Upper lobe of right lung (tissue), 1 donor: ENCODE results near the gene STXBP5. TPM values are rescaled to one million over a fixed set of nuclear protein-coding genes. Genes with fewer than 3 reads are reported as not detected.

Source experiments
- ATAC-seq: fragments of 200-7000 bp; cut with Tn5 transposase; one replicate; pipeline ENCODE4 v1.9.1; 2020; ENCODE audit warnings: mild to moderate bottlenecking, moderate library complexity
- DNase-seq: peaks from one replicate; pipeline ENCODE4 v3.0.0-alpha.2; 2020
- H3K27ac ChIP-seq: fragments of 200-600 bp; one replicate; pipeline ENCODE4 v1.8.0; 2022
- H3K27me3 ChIP-seq: fragments of 200-600 bp; one replicate; pipeline ENCODE4 v1.8.0; 2022; ENCODE audit warnings: mild to moderate bottlenecking
- H3K36me3 ChIP-seq: fragments of 200-600 bp; one replicate; pipeline ENCODE4 v1.8.0; 2022
- H3K4me1 ChIP-seq: fragments of 200-600 bp; one replicate; pipeline ENCODE4 v1.8.0; 2022
- H3K4me3 ChIP-seq: fragments of 200-600 bp; one replicate; pipeline ENCODE4 v1.8.0; 2022; ENCODE audit warnings: mild to moderate bottlenecking
- H3K9me3 ChIP-seq: fragments of 200-600 bp; one replicate; pipeline ENCODE4 v1.8.0; 2022
- intact Hi-C: fragments of 100-400 bp; cut with DNase I; formaldehyde crosslinking; loops from one replicate; pipeline ENCODE4 v1.11.0; 2022
- total RNA-seq: library from RNA; stranded (reverse); fragmentation: NEBNext Ultra II Directional; extraction: Animal tissue kit (Norgen Biotek cat#: 25700); gene quantifications from one replicate; pipeline ENCODE4 v1.2.1, GENCODE V29; 2021
- TF ChIP-seq, protein P1 (sequence below): fragments of 200-600 bp; IDR thresholded peaks from one replicate; pipeline ENCODE4 v1.8.0; 2022; ENCODE audit warnings: antibody characterized with exemption
- donor health status: DM: no; HTN: yes; CAD: no; lungs with severe emphysema.

STXBP5 gene
- total RNA-seq, 1 donor from 2014 or later: 22.1 TPM

DNA sequence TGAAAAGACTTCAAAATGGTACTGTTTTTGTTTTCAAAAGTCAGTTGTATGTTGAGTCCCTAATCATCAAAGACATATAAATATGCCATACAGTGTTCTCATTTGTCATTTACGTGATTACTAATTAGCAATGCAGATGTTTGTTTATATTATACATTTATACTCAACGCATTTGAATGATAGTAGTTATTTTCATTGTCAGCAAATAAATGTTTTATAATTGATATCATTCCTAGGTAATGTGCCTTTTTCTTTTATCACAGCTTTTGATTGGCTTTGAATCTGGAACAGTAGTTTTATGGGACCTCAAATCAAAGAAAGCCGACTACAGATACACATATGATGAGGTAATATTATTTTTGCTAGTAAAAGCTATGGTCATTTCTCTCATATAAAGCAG, 62.6 kb downstream of the STXBP5 start:
- H3K36me3 ChIP-seq: no peaks in the 10 kb centered on the region
- TF ChIP-seq, protein P1, sequence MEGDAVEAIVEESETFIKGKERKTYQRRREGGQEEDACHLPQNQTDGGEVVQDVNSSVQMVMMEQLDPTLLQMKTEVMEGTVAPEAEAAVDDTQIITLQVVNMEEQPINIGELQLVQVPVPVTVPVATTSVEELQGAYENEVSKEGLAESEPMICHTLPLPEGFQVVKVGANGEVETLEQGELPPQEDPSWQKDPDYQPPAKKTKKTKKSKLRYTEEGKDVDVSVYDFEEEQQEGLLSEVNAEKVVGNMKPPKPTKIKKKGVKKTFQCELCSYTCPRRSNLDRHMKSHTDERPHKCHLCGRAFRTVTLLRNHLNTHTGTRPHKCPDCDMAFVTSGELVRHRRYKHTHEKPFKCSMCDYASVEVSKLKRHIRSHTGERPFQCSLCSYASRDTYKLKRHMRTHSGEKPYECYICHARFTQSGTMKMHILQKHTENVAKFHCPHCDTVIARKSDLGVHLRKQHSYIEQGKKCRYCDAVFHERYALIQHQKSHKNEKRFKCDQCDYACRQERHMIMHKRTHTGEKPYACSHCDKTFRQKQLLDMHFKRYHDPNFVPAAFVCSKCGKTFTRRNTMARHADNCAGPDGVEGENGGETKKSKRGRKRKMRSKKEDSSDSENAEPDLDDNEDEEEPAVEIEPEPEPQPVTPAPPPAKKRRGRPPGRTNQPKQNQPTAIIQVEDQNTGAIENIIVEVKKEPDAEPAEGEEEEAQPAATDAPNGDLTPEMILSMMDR: no peak
- H3K4me3 ChIP-seq: no peak overlapping the region
- H3K27ac ChIP-seq: no peak overlapping the region
- DNase-seq: no peak
- H3K27me3 ChIP-seq: no peaks in the 10 kb centered on the region
- no peaks in the 10 kb centered on the region for H3K9me3 ChIP-seq
- no peak for ATAC-seq
- intact Hi-C loops: no loop called here
- no peaks in the 10 kb centered on the region for H3K4me1 ChIP-seq

DNA sequence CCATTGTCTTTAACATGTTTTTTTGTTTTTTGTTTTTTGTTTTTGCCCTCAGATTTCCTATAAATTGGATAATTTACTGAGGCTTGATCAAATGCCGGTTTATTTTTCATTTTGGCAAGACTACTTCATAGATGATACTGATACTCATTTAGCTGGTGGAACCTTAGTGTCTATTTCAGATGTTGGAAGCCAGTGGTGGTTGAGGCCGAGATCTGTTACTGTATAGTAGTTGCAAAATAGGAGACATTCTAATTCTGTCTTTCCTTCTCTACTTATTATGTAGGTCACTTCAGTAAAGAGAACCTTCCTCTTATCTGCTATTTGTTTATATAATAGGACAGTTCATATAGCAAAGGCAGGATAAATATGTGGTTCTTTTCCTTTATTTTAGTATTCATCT, 63.4 kb downstream of the STXBP5 start:
- Histone ChIP-seq H3K4me3 (no peak overlapping the region), H3K36me3 (no peaks in the 10 kb centered on the region), H3K9me3 (no peaks in the 10 kb centered on the region), H3K27me3 (no peaks in the 10 kb centered on the region), H3K4me1 (no peaks in the 10 kb centered on the region), H3K27ac (no peak overlapping the region)
- ATAC-seq (no peak), DNase-seq (no peak)
- TF ChIP-seq, protein P1: no peak
- intact Hi-C loops: no loop called here

DNA sequence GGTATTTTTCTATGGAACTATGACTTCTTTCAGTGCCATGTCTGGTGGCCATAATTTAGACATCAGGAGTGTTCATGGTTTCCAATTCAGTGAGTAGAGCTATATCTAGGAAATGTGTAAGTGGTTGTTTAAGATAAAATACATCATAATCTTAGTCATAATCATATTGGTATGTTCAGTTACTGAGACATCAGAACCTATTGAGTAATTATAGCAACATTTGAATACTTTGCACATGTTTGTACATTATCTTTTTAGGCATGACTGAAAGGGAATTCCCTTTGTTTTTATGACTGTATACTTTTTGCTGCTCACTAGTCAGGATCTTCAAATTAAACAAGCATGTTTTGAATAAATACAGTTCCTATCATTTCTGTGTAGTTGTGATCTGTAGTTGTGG, 64.0 kb downstream of the STXBP5 start:
- ATAC-seq: no peak
- no peaks in the 10 kb centered on the region for H3K27me3 ChIP-seq
- H3K36me3 ChIP-seq: no peaks in the 10 kb centered on the region
- H3K9me3 ChIP-seq: no peaks in the 10 kb centered on the region
- H3K27ac ChIP-seq: no peak overlapping the region
- intact Hi-C loops: no loop called here
- TF ChIP-seq, protein P1: no peak
- H3K4me1 ChIP-seq: no peaks in the 10 kb centered on the region
- DNase-seq: no peak
- no peak overlapping the region for H3K4me3 ChIP-seq

DNA sequence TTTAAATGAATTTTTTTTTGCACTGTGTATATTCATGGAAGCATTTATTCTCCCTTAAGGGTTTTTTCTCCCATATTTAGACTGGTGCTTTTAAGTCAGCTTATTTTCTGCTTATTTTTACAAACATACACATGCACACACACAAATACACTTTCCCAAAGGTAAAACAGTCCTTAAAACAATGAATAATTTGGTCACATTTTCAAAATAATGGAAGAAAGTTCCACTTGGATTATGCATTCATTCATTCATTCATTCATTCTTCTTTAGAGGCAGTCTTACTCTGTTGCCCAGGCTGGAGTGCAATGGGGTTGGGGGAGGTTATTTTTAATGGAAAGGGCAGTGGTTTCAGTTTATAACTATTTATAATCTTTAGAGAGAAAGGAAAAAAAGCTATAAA, 69.8 kb downstream of the STXBP5 start:
- DNase-seq (no peak), ATAC-seq (no peak)
- Histone ChIP-seq H3K27me3 (no peaks in the 10 kb centered on the region), H3K27ac (no peak overlapping the region), H3K4me3 (no peak overlapping the region), H3K36me3 (peaks cover 12% of the 10 kb centered on the region), H3K9me3 (no peaks in the 10 kb centered on the region), H3K4me1 (no peaks in the 10 kb centered on the region)
- TF ChIP-seq, protein P1: no peak
- intact Hi-C loops: no loop called here

DNA sequence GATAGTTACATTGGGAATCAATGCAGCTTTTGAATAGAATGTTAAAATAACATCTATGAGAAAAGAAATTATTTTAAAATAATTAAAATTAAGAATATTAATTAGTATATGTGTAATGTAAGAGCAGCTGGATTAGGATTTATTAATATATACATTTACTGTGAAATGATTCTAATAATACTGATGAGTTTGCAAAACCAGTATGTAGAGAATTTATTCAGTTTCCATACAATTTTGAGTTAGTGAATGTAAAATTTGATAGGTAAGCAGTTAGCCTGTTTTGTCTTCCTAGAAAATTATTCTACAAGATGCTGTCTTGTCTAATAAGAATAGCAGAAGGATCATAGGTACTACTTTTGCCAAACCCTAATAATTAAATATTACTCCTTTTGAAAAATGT, 70.6 kb downstream of the STXBP5 start:
- no peak for ATAC-seq
- peaks cover 15% of the 10 kb centered on the region for H3K36me3 ChIP-seq

More for the DNA sequence above, 70.6 kb downstream of the STXBP5 start:
- Histone ChIP-seq H3K9me3 (no peaks in the 10 kb centered on the region), H3K27me3 (no peaks in the 10 kb centered on the region), H3K27ac (no peak overlapping the region), H3K4me1 (no peaks in the 10 kb centered on the region), H3K4me3 (no peak overlapping the region)
- intact Hi-C loops: no loop called here
- TF ChIP-seq, protein P1: no peak
- no peak for DNase-seq
